CD14-positive monocyte (primary cell): Measurements from ENCODE around the gene AGAP1. TPM values are rescaled to one million over a fixed set of nuclear protein-coding genes. Genes with fewer than 3 reads are reported as not detected.

Source experiments
- DNase-seq, 3 donors: peaks; one replicate each; pipeline ENCODE4 v3.0.0-alpha.2; 2011 to 2022
- H2AFZ ChIP-seq: 2 replicates; pipeline ENCODE4 v1.6.0; 2012; ENCODE audit warnings: mild to moderate bottlenecking, low read depth, low read length, inconsistent platforms; ENCODE audit not compliant: insufficient read depth, poor library complexity, severe bottlenecking
- H3K27ac ChIP-seq, 2 donors: 1 replicate in 1 of 2; 2 replicates in 1 of 2; pipeline ENCODE4 v1.5.1; 2012 to 2013; ENCODE audit warnings: low read length in 2 of 2, control low read depth in 1 of 2, inconsistent platforms in 1 of 2, low read depth in 1 of 2, mild to moderate bottlenecking in 1 of 2
- H3K27me3 ChIP-seq, 2 donors: one replicate each; pipeline versions ENCODE4 v1.6.0 to v1.6.1; 2011 to 2013; ENCODE audit warnings: low read length in 2 of 2; ENCODE audit not compliant: control insufficient read depth in 2 of 2, insufficient read depth in 2 of 2
- H3K36me3 ChIP-seq, 2 donors: replicated peaks in 1 of 2; 1 replicate in 1 of 2; 2 replicates in 1 of 2; pipeline versions ENCODE4 v1.5.1 to v1.6.1; 2012 to 2013; ENCODE audit warnings: low read length in 2 of 2, control low read depth in 1 of 2, inconsistent platforms in 1 of 2, mild to moderate bottlenecking in 1 of 2; ENCODE audit not compliant: insufficient read depth in 2 of 2, control insufficient read depth in 1 of 2
- H3K4me1 ChIP-seq, 2 donors: 1 replicate in 1 of 2; 2 replicates in 1 of 2; pipeline versions ENCODE4 v1.5.1 to v1.6.1; 2012 to 2013; ENCODE audit warnings: low read length in 2 of 2, control low read depth in 1 of 2, inconsistent platforms in 1 of 2, mild to moderate bottlenecking in 1 of 2, moderate library complexity in 1 of 2; ENCODE audit not compliant: insufficient read depth in 2 of 2, control insufficient read depth in 1 of 2
- H3K4me2 ChIP-seq: replicated peaks from 2 replicates; pipeline ENCODE3; 2012; ENCODE audit warnings: low read length, moderate library complexity, mild to moderate bottlenecking; ENCODE audit not compliant: poor library complexity, severe bottlenecking; ENCODE audit errors: extremely low read depth
- H3K4me3 ChIP-seq, 3 experiments: fragments of 200-600 bp in 1 of 3; sonication (generic) in 1 of 3; replicated peaks in 1 of 3; 1 replicate in 2 of 3; 2 replicates in 1 of 3; pipeline ENCODE4 v1.5.1; 2011 to 2013; ENCODE audit warnings: low read length in 3 of 3, mild to moderate bottlenecking in 3 of 3, control low read depth in 2 of 3, low read depth in 2 of 3, inconsistent platforms in 1 of 3, moderate library complexity in 1 of 3
- H3K79me2 ChIP-seq: 2 replicates; pipeline ENCODE4 v1.6.0; 2012; ENCODE audit warnings: mild to moderate bottlenecking, control low read depth, inconsistent platforms, low read length, moderate library complexity; ENCODE audit not compliant: insufficient read depth
- H3K9ac ChIP-seq: 2 replicates; pipeline ENCODE4 v1.6.0; 2017; ENCODE audit warnings: low read length, mild to moderate bottlenecking; ENCODE audit not compliant: insufficient read depth, poor library complexity, severe bottlenecking
- H3K9me3 ChIP-seq, 2 donors: replicated peaks in 1 of 2; 1 replicate in 1 of 2; 2 replicates in 1 of 2; pipeline versions ENCODE4 v1.5.1 to v1.6.1; 2012 to 2013; ENCODE audit warnings: low read length in 2 of 2, control low read depth in 1 of 2; ENCODE audit not compliant: control insufficient read depth in 1 of 2, insufficient read depth in 1 of 2
- H4K20me1 ChIP-seq: 2 replicates; pipeline ENCODE4 v1.6.0; 2012; ENCODE audit warnings: mild to moderate bottlenecking, low read length, control low read depth, moderate library complexity; ENCODE audit not compliant: insufficient read depth
- H3K27ac Mint-ChIP-seq, 7 donors: one replicate each; pipeline ENCODE4 v1.8.0; 2020; ENCODE audit warnings: mild to moderate bottlenecking in 7 of 7, mixed read lengths in 7 of 7, moderate library complexity in 6 of 7, inconsistent platforms in 2 of 7
- H3K27me3 Mint-ChIP-seq, 3 donors: one replicate each; pipeline ENCODE4 v1.8.0; 2021 to 2022; ENCODE audit warnings: low read depth in 3 of 3, mild to moderate bottlenecking in 3 of 3, mixed read lengths in 3 of 3, moderate library complexity in 3 of 3, inconsistent platforms in 1 of 3
- H3K36me3 Mint-ChIP-seq, 2 donors: one replicate each; pipeline ENCODE4 v1.8.0; 2020; ENCODE audit warnings: mixed read lengths in 2 of 2, inconsistent platforms in 1 of 2, mild to moderate bottlenecking in 1 of 2
- H3K4me1 Mint-ChIP-seq: one replicate; pipeline ENCODE4 v1.8.0; 2020; ENCODE audit warnings: mild to moderate bottlenecking, mixed read lengths
- H3K4me3 Mint-ChIP-seq, 2 donors: one replicate each; pipeline ENCODE4 v1.8.0; 2020; ENCODE audit warnings: mild to moderate bottlenecking in 2 of 2, mixed read lengths in 2 of 2, moderate library complexity in 1 of 2
- H3K9me3 Mint-ChIP-seq, 7 donors: one replicate each; pipeline ENCODE4 v1.8.0; 2020 to 2022; ENCODE audit warnings: mixed read lengths in 7 of 7, mild to moderate bottlenecking in 6 of 7, moderate library complexity in 6 of 7, inconsistent platforms in 2 of 7
- CTCF ChIP-seq: fragments of 200-600 bp; IDR thresholded peaks from one replicate; pipeline ENCODE4 v1.8.0; 2022; ENCODE audit warnings: antibody characterized with exemption, mild to moderate bottlenecking
- WGBS: methylation state at CpG from one replicate; pipeline ENCODE4 v1.1.5; 2013; ENCODE audit warnings: missing lambda C conversion rate; ENCODE audit not compliant: insufficient coverage; 5-methylcytosine and 5-hydroxymethylcytosine counted together
- intact Hi-C, 2 donors: fragments of 100-400 bp; cut with micrococcal nuclease; formaldehyde crosslinking; loops; one replicate each; pipeline versions ENCODE4 v1.15.0 to v1.15.1; 2023
- polyA plus RNA-seq, 3 donors: library from polyadenylated mRNA; depleted of rRNA in 1 of 3; unstranded in 2 of 3; stranded (reverse) in 1 of 3; fragments of 300-500 nt in 2 of 3; fragments of >200 nt in 1 of 3; fragmentation: Illumina TruSeq in 2 of 3; gene quantifications; 1 replicate in 2 of 3; 2 replicates in 1 of 3; pipeline ENCODE4 v1.2.3, GENCODE V29; 2012 to 2021

The AGAP1 gene
- polyA plus RNA-seq, 3 donors, result 0.12 TPM; not detected in 2

DNA sequence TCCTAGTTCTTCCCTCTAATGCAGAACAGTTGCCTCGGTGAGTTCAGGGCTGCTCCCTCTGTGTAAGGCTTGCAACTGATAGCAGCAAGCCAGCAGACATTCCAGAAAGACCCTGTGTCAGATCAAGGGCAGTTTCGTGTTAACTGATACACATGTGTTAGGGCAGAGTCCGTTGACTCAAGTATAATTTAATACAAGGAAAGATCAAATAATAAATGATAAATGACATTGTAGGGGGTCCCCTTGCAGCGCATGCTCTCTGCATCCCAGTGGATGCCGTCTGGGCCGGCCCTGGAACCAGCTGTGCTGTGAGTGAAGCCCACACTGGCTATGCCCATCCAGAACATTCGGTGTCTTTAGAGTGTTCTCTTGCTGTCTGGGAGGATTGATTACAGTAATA lies 180.3 kb downstream of the AGAP1 start:
- no peaks in the 10 kb centered on the region for H3K4me1 ChIP-seq
- H3K27ac ChIP-seq, result no peak overlapping the region
- 90% methylated on average over 3 of the region's 7 CpGs for WGBS
- Mint-ChIP-seq H3K4me3 (no peak overlapping the region), H3K9me3 (peaks cover 0 to 2% (median 0%) of the 10 kb centered on the region in 7 donors), H3K4me1 (no peaks in the 10 kb centered on the region), H3K27me3 (peaks cover 25 to 44% (median 36%) of the 10 kb centered on the region in 3 donors), H3K36me3 (peaks cover 0 to under 1% of the 10 kb centered on the region in 2 donors), H3K27ac (no peak overlapping the region)
- peaks cover 0 to 5% of the 10 kb centered on the region in 2 donors for H3K9me3 ChIP-seq
- no peak for TF ChIP-seq CTCF
- intact Hi-C loops, result no loop called here
- no peak for DNase-seq
- H3K79me2 ChIP-seq, result no peaks in the 10 kb centered on the region
- no peaks in the 10 kb centered on the region for H3K36me3 ChIP-seq
- H2AFZ ChIP-seq, result no peak overlapping the region
- no peak overlapping the region for H3K9ac ChIP-seq
- H3K4me2 ChIP-seq, result no peak overlapping the region
- H4K20me1 ChIP-seq, result no peaks in the 10 kb centered on the region
- H3K4me3 ChIP-seq, result no peak overlapping the region
- H3K27me3 ChIP-seq, result peaks cover 25 to 36% of the 10 kb centered on the region in 2 donors

GRCh38 chr2:235674812-235675211 lies 181.0 kb downstream of the AGAP1 start:
- intact Hi-C loops, result no loop called here
- Mint-ChIP-seq H3K36me3 (no peaks in the 10 kb centered on the region), H3K27me3 (peaks cover 25 to 43% (median 36%) of the 10 kb centered on the region in 3 donors), H3K9me3 (peaks cover 0 to 2% (median 0%) of the 10 kb centered on the region in 7 donors), H3K27ac (no peak overlapping the region), H3K4me3 (no peak overlapping the region), H3K4me1 (no peaks in the 10 kb centered on the region)
- no peak for DNase-seq
- H3K79me2 ChIP-seq, result no peaks in the 10 kb centered on the region
- peaks cover 0 to 5% of the 10 kb centered on the region in 2 donors for H3K9me3 ChIP-seq
- WGBS, result no CpG with 5 or more reads among the region's 4 CpGs
- no peak overlapping the region for H3K4me2 ChIP-seq
- no peak overlapping the region for H2AFZ ChIP-seq
- no peaks in the 10 kb centered on the region for H3K36me3 ChIP-seq
- H3K4me3 ChIP-seq, result no peak overlapping the region
- no peak overlapping the region for H3K9ac ChIP-seq
- no peak for TF ChIP-seq CTCF
- no peaks in the 10 kb centered on the region for H4K20me1 ChIP-seq
- no peak overlapping the region for H3K27ac ChIP-seq
- H3K27me3 ChIP-seq, result peaks cover 25 to 34% of the 10 kb centered on the region in 2 donors
- H3K4me1 ChIP-seq, result no peaks in the 10 kb centered on the region
